ENCODE measurements around the gene EAPP. TPM values are rescaled to one million over a fixed set of nuclear protein-coding genes. Genes with fewer than 3 reads are reported as not detected.
A peak's percentile ranks its signal among the peaks of the same experiment; 100 is the strongest.
"Not testable (repeated sequence)": the region's sequence is repeated elsewhere in the genome, so short reads cannot be mapped to it uniquely, and the experiment has no call there.

EAPP gene, protein sequence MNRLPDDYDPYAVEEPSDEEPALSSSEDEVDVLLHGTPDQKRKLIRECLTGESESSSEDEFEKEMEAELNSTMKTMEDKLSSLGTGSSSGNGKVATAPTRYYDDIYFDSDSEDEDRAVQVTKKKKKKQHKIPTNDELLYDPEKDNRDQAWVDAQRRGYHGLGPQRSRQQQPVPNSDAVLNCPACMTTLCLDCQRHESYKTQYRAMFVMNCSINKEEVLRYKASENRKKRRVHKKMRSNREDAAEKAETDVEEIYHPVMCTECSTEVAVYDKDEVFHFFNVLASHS
- total RNA-seq: 10 to 100 TPM; 43.5 to 68.3 (median 50.3) TPM

DNA sequence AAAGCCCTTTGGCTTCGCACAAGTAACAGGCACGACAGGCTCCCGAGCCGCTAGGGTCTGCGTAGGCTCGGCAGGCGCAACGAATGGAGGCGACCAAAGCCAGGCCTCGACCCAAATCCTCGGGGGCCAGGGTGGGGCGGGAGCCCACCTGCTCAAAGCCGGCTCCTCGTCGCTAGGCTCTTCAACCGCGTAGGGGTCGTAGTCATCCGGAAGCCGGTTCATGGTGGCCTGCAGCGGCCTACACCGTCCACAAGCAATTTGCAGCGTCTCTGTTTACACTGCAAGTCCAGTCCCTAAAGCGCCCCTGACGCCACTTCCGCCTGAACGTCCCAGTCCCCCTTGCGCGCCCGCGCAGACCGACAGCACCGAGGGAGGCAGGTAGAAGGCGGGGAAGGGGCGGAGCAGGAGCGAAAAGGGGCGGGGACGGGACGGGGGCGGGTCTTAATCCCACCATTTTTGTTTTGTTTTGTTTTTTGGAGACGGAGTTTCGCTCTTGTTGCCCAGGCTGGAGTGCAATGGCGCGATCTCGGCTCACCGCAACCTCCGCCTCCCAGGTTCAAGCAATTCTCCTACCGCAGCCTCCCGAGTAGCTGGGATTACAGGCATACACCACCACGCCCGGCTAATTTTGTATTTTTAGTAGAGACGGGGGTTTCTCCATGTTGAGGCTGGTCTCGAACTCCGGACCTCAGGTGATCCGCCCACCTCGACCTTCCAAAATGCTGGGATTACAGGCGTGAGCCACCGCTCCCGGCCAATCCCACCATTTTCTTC is at the start of gene EAPP:
Gene EAPP, minus strand, starts transcription at position 295 of the 774 bp plus-strand sequence. Its CDS starts 73 bp downstream, at position 222.
- peaks cover 12% of the 10 kb centered on the region in 2 donors for H3K4me1 ChIP-seq (replicated peaks in 1 of 2)
- WGBS, 10 experiments: 0 to 29% (median 0%) methylated on average over 2 to 20 of the region's 59 CpGs; no CpG with 5 or more reads in 3 of the 10 experiments
- H3K4me3 ChIP-seq: peak within 1 kb of the TSS; percentile 64 to 87 (median 71)
- in situ Hi-C loops (cut with MboI; ENCODE audit: low pct_unique_long_range_greater_than_20kb in 2 of 9, low sequenced_read_pairs in 9 of 9, unreplicated experiment in 9 of 9): no loop called here
- peak; percentile 97 to 100 (median 100) for ATAC-seq (replicated peaks in 6 of 8)
- peak within 1 kb of the TSS; percentile 88 to 95 for H3K27ac ChIP-seq

DNA sequence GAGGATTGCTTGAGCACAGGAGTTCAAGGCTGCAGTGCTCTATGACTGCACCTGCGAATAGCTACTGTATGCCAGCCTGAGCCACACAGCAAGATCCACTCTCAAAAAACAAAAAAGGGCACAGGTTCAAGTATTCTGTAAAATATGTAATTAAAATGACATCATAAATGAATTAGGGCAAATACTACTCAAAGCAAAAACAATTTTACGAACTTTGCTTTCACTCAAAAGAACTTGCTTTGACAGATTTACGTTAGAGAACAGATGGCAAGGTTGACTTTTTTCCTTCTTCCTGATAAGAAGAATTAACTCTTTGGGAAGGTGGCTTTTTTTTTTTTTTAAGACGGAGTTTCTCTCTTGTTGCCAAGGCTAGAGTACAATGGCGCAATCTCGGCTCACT is 44.0 kb upstream of the EAPP start:
- 67 to 100% (median 92%) methylated on average over 1 to 4 of the region's 6 CpGs; no CpG with 5 or more reads in 1 of the 10 experiments for WGBS, 10 experiments
- no peak overlapping the region for H3K4me3 ChIP-seq

DNA sequence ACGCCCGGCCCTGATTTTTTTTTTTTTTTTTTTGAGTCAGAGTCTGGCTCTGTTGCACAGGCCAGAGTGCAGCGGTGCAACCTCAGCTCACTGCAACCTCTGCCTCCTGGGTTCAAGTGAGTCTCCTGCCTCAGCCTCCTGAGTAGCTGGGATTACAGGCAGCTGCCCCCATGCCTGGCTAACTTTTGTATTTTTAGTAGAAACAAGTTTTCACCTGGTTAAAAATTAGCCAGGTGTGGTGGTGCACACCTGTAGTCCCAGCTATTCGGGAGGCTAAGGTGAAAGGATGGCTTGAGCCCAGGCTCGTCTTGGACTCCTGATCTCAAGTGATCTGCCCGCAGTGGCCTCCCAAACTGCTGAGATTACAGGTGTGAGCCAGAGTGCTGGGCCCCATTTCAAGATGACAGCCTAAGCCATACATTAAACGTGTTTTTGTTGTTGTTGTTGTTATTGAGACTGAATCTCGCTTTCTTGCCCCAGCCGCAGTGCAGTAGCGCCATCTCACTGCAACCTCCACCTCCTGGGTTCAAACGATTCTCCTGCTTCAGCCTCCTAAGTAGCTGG is 42.7 kb upstream of the EAPP start:
- Histone ChIP-seq H3K4me3 (no peak overlapping the region), H3K4me1 (replicated peaks in 1 of 2) (no peaks in the 10 kb centered on the region), H3K27ac (no peak overlapping the region)
- WGBS, 10 experiments: 72 to 100% (median 98%) methylated on average over 1 to 8 of the region's 11 CpGs; no CpG with 5 or more reads in 4 of the 10 experiments
- ATAC-seq (replicated peaks in 6 of 8): no peak
- in situ Hi-C loops (cut with MboI; ENCODE audit: low pct_unique_long_range_greater_than_20kb in 2 of 9, low sequenced_read_pairs in 9 of 9, unreplicated experiment in 9 of 9): no loop called here

More for the DNA sequence above, 44.0 kb upstream of the EAPP start:
- Histone ChIP-seq H3K27ac (no peak overlapping the region), H3K4me1 (replicated peaks in 1 of 2) (no peaks in the 10 kb centered on the region)
- no peak for ATAC-seq (replicated peaks in 6 of 8)
- in situ Hi-C loops (cut with MboI; ENCODE audit: low pct_unique_long_range_greater_than_20kb in 2 of 9, low sequenced_read_pairs in 9 of 9, unreplicated experiment in 9 of 9): no loop called here

DNA sequence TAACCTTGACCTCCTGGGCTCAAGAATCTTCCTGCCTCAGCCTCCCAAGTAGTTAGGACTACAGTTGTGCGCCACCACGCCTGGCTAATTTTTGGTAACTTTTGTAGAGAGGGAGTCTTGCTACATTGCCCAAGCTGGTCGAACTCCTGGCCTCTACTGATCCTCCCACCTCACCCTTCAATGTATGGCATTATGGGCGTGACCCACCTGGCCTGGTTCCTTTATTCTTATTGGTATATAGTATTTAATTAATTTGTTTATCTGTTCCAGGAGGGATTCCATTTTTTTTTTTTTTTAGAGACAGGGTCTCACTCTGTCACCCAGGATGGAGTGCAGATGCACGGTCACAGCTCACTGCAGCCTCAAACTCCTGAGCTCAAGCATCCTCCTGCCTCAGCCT is 40.9 kb upstream of the EAPP start:
- no peak for ATAC-seq (replicated peaks in 6 of 8)
- Histone ChIP-seq H3K27ac (no peak overlapping the region), H3K4me1 (replicated peaks in 1 of 2) (no peaks in the 10 kb centered on the region), H3K4me3 (no peak overlapping the region)
- in situ Hi-C loops (cut with MboI; ENCODE audit: low pct_unique_long_range_greater_than_20kb in 2 of 9, low sequenced_read_pairs in 9 of 9, unreplicated experiment in 9 of 9): no loop called here
- WGBS, 10 experiments: 86 to 100% (median 100%) methylated on average over 1 to 5 of the region's 5 CpGs; no CpG with 5 or more reads in 1 of the 10 experiments

DNA sequence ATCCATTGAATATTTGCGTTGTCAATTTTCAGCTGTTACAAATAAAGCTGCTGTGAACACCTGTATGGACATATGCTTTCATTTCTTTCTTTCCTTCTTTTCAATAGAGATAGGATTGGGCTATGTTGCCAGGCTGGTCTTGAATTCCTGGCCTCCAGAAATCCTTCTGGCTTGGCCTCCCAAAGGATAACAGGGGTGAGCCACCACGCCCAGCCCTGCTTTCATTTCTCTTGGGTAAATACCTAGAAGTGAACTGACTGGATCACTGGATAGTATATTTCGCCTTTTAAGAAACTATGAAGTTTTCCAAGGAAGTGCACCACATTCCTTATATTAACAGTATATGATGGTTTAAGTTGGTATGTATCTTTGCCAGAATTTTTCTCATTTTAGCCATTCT is 32.3 kb upstream of the EAPP start:
- in situ Hi-C loops (cut with MboI; ENCODE audit: low pct_unique_long_range_greater_than_20kb in 2 of 9, low sequenced_read_pairs in 9 of 9, unreplicated experiment in 9 of 9): no loop called here
- Histone ChIP-seq H3K4me1 (replicated peaks in 1 of 2) (no peaks in the 10 kb centered on the region), H3K27ac (no peak overlapping the region), H3K4me3 (no peak overlapping the region)
- no peak for ATAC-seq (replicated peaks in 6 of 8)
- whole genome bisulfite sequencing, 10 experiments: 100% methylated on average over 1 to 3 of the region's 3 CpGs

DNA sequence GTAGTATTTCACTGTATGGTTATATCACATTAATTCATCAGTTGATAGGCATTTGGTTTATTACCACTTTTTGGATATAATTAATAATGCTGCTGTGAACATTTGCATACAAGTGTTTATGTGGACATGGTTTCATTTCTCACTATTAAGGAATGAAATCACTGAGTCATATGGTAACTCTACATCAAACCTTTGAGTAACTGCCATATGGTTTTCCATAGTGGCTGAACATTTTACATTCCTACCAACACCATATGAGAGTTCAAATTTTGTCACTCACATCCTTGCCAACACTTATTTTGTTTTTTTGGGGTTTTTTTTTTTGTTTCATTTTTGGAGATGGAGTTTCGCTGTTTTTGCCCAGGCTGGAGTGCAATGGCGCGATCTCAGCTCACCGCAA is 30.2 kb upstream of the EAPP start:
- no peak overlapping the region for H3K4me3 ChIP-seq
- in situ Hi-C loops (cut with MboI; ENCODE audit: low pct_unique_long_range_greater_than_20kb in 2 of 9, low sequenced_read_pairs in 9 of 9, unreplicated experiment in 9 of 9): no loop called here
- no peak for ATAC-seq (replicated peaks in 6 of 8)
- no peak overlapping the region for H3K27ac ChIP-seq
- WGBS, 10 experiments: 86 to 100% (median 100%) methylated on average over 1 to 4 of the region's 4 CpGs; no CpG with 5 or more reads in 4 of the 10 experiments
- H3K4me1 ChIP-seq (replicated peaks in 1 of 2): no peaks in the 10 kb centered on the region

DNA sequence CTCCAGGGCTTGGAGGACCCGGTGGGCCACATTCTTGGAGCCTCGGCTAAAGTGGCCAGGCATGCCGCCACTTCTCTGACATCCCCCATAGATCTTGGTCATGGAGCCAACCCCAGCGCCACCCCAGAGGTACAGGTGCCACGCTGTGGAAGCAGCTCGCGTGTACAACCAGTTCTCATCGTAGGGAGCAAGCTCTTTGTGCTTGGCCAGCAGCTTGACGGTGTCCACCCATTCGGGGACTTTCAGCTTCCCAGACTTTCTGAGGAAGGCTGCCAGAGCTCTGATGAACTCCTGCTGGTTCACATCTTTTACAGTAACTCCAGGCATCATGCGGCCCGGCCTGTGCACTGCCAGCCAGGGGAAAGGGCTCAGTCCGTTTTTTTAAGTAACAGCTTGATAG is 29.3 kb upstream of the EAPP start:
- H3K4me1 ChIP-seq (replicated peaks in 1 of 2): no peaks in the 10 kb centered on the region
- H3K4me3 ChIP-seq: no peak overlapping the region
- ATAC-seq (replicated peaks in 6 of 8): no peak
- H3K27ac ChIP-seq: no peak overlapping the region
- 45 to 100% (median 93%) methylated on average over 2 to 5 of the region's 13 CpGs; no CpG with 5 or more reads in 4 of the 10 experiments for WGBS, 10 experiments
- in situ Hi-C loops (cut with MboI; ENCODE audit: low pct_unique_long_range_greater_than_20kb in 2 of 9, low sequenced_read_pairs in 9 of 9, unreplicated experiment in 9 of 9): no loop called here

DNA sequence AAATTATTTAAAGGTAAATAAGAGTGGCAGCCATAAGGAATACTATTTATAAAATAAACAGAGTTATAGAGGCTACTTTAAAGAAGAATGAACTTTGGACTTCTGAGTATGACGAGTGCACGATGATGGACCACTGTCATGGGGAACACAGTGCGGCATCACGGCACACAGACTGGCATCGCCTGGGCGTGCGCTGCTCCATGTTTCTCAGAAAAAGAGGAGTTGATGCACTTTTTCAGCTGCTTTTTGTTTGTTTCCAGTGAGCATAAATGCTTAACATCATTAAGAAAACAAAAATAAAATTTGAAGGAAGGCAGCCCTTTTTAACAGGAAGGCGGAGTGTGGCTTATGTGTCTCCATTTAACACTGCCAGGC is 23.3 kb upstream of the EAPP start:
- ATAC-seq (replicated peaks in 6 of 8): no peak
- Histone ChIP-seq H3K4me1 (replicated peaks in 1 of 2) (no peaks in the 10 kb centered on the region), H3K27ac (no peak overlapping the region), H3K4me3 (no peak overlapping the region)
- 76 to 100% (median 92%) methylated on average over 1 to 8 of the region's 8 CpGs for WGBS, 10 experiments
- in situ Hi-C loops (cut with MboI; ENCODE audit: low pct_unique_long_range_greater_than_20kb in 2 of 9, low sequenced_read_pairs in 9 of 9, unreplicated experiment in 9 of 9): no loop called here

DNA sequence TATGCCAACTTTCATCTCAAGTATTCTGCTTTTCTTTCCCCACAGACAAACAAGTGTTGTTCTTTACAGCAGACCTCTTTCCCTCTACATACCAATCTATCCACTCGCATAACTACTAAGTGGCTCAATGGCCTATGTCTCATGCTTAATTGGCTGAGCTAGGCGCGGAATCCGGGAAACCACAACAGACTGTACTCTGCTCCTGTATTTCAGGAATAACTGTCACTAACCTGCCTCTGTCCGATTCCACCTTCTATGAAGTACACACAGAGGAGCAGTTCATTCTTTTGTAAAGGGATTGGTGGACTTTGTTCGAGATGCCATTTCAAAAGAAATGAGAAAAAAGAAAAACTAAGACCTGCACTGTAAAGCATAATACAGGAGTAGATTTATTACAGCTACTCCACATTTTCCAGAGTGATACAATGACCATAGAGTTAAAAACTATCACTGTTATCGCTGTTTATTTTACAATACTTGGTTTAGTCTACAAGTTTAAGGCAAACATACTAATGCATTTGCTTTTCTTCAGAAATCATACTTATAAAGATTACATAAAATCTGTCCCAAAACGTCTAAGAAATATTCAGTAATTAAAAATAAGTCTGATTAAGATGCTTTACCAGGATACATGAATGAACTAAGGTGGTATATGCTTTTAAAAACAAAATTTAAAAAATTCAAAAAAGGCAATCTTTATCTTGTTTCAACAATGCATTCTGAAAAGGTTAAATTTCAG is 22.7 kb upstream of the EAPP start:
- H3K4me3 ChIP-seq; ATAC-seq (replicated peaks in 6 of 8); in situ Hi-C loops (cut with MboI; ENCODE audit: low pct_unique_long_range_greater_than_20kb in 2 of 9, low sequenced_read_pairs in 9 of 9, unreplicated experiment in 9 of 9); H3K4me1 ChIP-seq (replicated peaks in 1 of 2); H3K27ac ChIP-seq: not testable (repeated sequence)
- WGBS, 10 experiments: 66 to 100% (median 92%) methylated on average over 1 to 2 of the region's 8 CpGs; no CpG with 5 or more reads in 1 of the 10 experiments

DNA sequence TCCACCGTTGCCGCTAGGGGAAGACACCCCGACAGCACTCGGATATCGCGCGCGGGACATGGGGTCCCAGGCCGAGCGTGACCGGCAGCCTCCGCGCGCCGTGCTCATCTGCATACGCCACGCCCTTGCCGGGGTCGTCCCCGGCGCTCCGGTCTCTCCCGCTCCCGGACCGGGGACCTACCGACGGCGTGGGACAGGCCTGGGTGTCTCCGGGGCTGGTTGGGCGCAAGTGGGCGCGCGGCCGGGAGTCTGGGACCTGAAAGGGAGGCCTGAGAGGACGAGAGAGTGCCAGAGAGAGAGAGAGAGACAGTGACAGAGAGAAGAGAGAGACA is 17.0 kb upstream of the EAPP start:
- H3K4me3 ChIP-seq; in situ Hi-C loops (cut with MboI; ENCODE audit: low pct_unique_long_range_greater_than_20kb in 2 of 9, low sequenced_read_pairs in 9 of 9, unreplicated experiment in 9 of 9); H3K27ac ChIP-seq; H3K4me1 ChIP-seq (replicated peaks in 1 of 2): not testable (repeated sequence)
- WGBS, 10 experiments: no CpG with 5 or more reads among the region's 35 CpGs
- ATAC-seq (replicated peaks in 6 of 8): peak; percentile 46 to 72 (median 60)

DNA sequence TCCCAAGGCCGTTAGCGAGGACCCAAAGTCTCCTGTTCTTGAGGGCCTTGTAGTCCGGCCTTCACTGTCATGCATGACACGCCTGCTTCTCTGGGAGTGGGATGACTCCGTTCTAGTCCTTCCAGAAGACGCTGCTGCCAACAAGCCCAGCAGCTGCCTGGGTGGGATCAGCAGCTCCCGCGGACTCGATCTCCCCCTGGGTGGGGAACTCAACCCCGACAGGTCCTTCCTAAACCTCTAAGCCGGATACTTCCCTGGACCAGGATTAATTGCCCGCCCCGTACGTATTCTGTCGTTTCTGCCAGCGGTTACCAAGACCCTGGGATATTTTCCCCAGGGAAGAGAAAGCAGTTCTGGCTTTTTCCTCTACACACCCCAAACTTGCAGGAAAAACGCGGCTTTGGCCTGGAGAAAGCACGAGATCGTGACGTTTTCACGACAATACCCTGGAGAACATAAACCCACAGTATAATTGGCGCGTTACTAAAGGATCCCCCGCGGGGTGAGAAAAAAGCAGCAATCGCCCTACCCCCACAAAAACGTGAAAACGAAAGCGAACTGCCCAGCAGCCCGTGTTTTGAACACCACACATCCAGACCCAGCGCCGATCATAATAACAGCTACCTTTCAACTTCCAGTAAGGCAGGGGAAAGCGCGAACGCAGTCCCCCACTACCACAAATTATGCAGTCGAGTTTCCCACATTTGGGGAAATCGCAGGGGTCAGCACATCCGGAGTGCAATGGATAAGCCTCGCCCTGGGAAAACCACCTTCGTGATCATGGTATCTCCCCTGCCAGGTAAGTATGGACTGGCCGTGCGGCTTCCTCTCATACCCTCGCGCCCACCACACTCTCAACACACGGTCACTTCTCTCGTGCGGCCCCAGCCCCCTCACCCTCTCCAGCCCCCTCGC is 16.3 kb upstream of the EAPP start:
- H3K27ac ChIP-seq; in situ Hi-C loops (cut with MboI; ENCODE audit: low pct_unique_long_range_greater_than_20kb in 2 of 9, low sequenced_read_pairs in 9 of 9, unreplicated experiment in 9 of 9); H3K4me1 ChIP-seq (replicated peaks in 1 of 2); H3K4me3 ChIP-seq: not testable (repeated sequence)
- ATAC-seq (replicated peaks in 6 of 8): peak; percentile 72 to 77 (median 76)
- WGBS, 10 experiments: no CpG with 5 or more reads among the region's 49 CpGs

DNA sequence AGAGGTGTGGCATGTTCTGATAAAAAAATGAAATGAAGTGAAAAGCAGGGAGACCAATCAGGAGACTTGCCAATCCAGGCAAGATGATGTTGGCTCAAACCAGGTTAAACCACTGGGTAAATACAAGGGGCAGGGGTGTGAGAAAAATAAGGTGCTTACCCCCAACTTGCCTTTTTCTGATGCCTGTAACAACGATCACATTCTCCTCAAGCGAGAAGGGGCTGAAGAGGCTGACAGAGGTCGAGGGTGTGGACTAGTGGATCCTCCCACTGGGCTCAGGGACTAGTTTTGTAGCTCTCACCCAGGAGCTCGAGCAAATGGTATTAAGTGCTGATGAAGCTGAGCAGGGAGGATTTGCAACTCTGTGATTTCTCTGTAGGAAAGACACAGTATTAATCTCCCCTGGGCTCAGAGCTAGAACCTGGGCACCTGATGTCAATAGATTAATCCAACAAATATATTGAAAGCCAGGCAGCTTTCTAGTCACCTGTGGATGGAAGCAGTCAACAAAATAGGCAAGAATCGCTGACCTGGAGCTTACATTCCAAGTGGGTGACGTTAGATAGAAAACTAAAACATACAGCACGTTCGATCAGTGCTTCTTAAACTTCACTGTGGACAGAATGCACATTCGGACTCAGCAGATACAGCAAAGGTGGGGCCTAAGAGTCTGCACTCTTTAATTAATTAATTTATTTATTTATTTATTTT is 15.2 kb upstream of the EAPP start:
- H3K27ac ChIP-seq: peak overlapping the region in 1 of 2 donors; percentile 4
- in situ Hi-C loops (cut with MboI; ENCODE audit: low pct_unique_long_range_greater_than_20kb in 2 of 9, low sequenced_read_pairs in 9 of 9, unreplicated experiment in 9 of 9): no loop called here
- 44 to 80% (median 67%) methylated on average over 2 to 7 of the region's 9 CpGs; no CpG with 5 or more reads in 1 of the 10 experiments for WGBS, 10 experiments
- no peak for ATAC-seq (replicated peaks in 6 of 8)
- H3K4me3 ChIP-seq: no peak overlapping the region
- peaks cover 0 to 6% of the 10 kb centered on the region in 2 donors for H3K4me1 ChIP-seq (replicated peaks in 1 of 2)
